ENCODE data around the gene CTSD. TPM values are rescaled to one million over a fixed set of nuclear protein-coding genes. Genes with fewer than 3 reads are reported as not detected.

CTSD gene
- total RNA-seq, 1 experiment from 2014 or later: 158 TPM

- H3K79me2 ChIP-seq (ENCODE audit: insufficient read depth, low read length): no peaks in the 10 kb centered on the region
- no peak overlapping the region for H3K14ac ChIP-seq (ENCODE audit: insufficient read depth, low read length)
- no peak overlapping the region for H3T11ph ChIP-seq (ENCODE audit: low read length)
- Mint-ChIP-seq H3K27me3 (ENCODE audit: low read depth) (peaks cover 45% of the 10 kb centered on the region), H3K36me3 (ENCODE audit: insufficient read depth in 1 of 3, low read depth in 3 of 3) (no peaks in the 10 kb centered on the region), H3K4me3 (no peak overlapping the region; a peak in 1 of 5 replicates), H3K9me3 (no peaks in the 10 kb centered on the region), H3K27ac (no peak overlapping the region), H3K4me1 (peaks cover 0 to 2% of the 10 kb centered on the region in 2 experiments; a peak in 1 of 4 replicates)
- no peak overlapping the region for H2BK12ac ChIP-seq (ENCODE audit: insufficient read length, low read depth, low read length)
- H3K9ac ChIP-seq (ENCODE audit: extremely low read depth, insufficient read length, low read length): no peak overlapping the region
- no peaks in the 10 kb centered on the region for H3K9me3 ChIP-seq (ENCODE audit: control insufficient read depth, low read depth, low read length)
- H3K18ac ChIP-seq (ENCODE audit: insufficient read length, low read depth, low read length): no peak overlapping the region
- no peak overlapping the region for H4K8ac ChIP-seq (replicated peaks; ENCODE audit: insufficient read length, low read depth, low read length)
- no peak for TF ChIP-seq CTCF (conservative IDR thresholded peaks at IDR 0.05)
- H3K4me2 ChIP-seq (ENCODE audit: insufficient read depth, insufficient read length, low read length): no peak overlapping the region
- no peak overlapping the region for H2BK5ac ChIP-seq (ENCODE audit: insufficient read length, low read length)
- no peaks in the 10 kb centered on the region for H3K79me1 ChIP-seq (ENCODE audit: insufficient read depth, low read depth, low read length, poor library complexity, severe bottlenecking)
- no peak overlapping the region for H3K27ac ChIP-seq (ENCODE audit: insufficient read length, low read depth, low read length)
- no peaks in the 10 kb centered on the region for H4K20me1 ChIP-seq (ENCODE audit: control insufficient read depth, insufficient read depth, insufficient read length)
- H2BK15ac ChIP-seq (ENCODE audit: low read depth, low read length): no peak overlapping the region
- H2BK120ac ChIP-seq (ENCODE audit: low read depth, low read length, poor library complexity, severe bottlenecking): no peak overlapping the region
- no peak overlapping the region for H3K56ac ChIP-seq (ENCODE audit: insufficient read length, low read depth, low read length)
- H2AFZ ChIP-seq (ENCODE audit: low read length): no peak overlapping the region
- no peak overlapping the region for H4K5ac ChIP-seq (ENCODE audit: insufficient read length, low read depth, low read length)
- no peak overlapping the region for H2AK5ac ChIP-seq (ENCODE audit: insufficient read length, low read length)
- H3K23ac ChIP-seq (ENCODE audit: insufficient read length, low read depth, low read length): no peak overlapping the region
- H2BK20ac ChIP-seq (ENCODE audit: low read depth, low read length, poor library complexity, severe bottlenecking): no peak overlapping the region
- H3K4ac ChIP-seq (ENCODE audit: low read depth, low read length): no peak overlapping the region
- H3K27me3 ChIP-seq (ENCODE audit: insufficient read depth, low read length): no peaks in the 10 kb centered on the region
- no peaks in the 10 kb centered on the region for H3K4me1 ChIP-seq (ENCODE audit: insufficient read depth, low read length)
- H4K91ac ChIP-seq (ENCODE audit: insufficient read length, low read depth, low read length): no peak overlapping the region
- no peak for DNase-seq
- no peaks in the 10 kb centered on the region for H3K23me2 ChIP-seq (ENCODE audit: insufficient read length, low read depth, low read length, poor library complexity, severe bottlenecking)
- WGBS (ENCODE audit: extremely low coverage, insufficient read length, low lambda C conversion rate): no CpG with 5 or more reads among the region's 14 CpGs
Measured at GRCh38 chr11:1797391-1798125, 33.8 kb upstream of the CTSD start.
